T-helper 17 cell (primary cell): Measurements from ENCODE around the gene RXRA. TPM values are rescaled to one million over a fixed set of nuclear protein-coding genes. Genes with fewer than 3 reads are reported as not detected.

Experiments used
- ATAC-seq: fragments of 150-1000 bp; cut with Tn5 transposase; 2 replicates; pipeline ENCODE4 v1.10.0; 2021; ENCODE audit warnings: mild to moderate bottlenecking, moderate library complexity
- DNase-seq, 3 donors: peaks; one replicate each; pipeline versions ENCODE4 v3.0.0 to v3.0.0-alpha.2; 2020 to 2021
- H3K9me3 ChIP-seq: one replicate; pipeline ENCODE4 v1.7.0; 2013; ENCODE audit warnings: low read length, mild to moderate bottlenecking; ENCODE audit not compliant: control insufficient read depth, poor library complexity, severe bottlenecking
- H3K27ac Mint-ChIP-seq: one replicate; pipeline ENCODE4 v1.8.0; 2022; ENCODE audit warnings: mild to moderate bottlenecking, moderate library complexity, mixed read lengths
- H3K27me3 Mint-ChIP-seq: one replicate; pipeline ENCODE4 v1.8.0; 2022; ENCODE audit warnings: mixed read lengths
- H3K36me3 Mint-ChIP-seq: one replicate; pipeline ENCODE4 v1.8.0; 2022; ENCODE audit warnings: low read depth, mixed read lengths
- H3K4me1 Mint-ChIP-seq: one replicate; pipeline ENCODE4 v1.8.0; 2022; ENCODE audit warnings: mild to moderate bottlenecking, mixed read lengths
- H3K4me3 Mint-ChIP-seq: one replicate; pipeline ENCODE4 v1.8.0; 2022; ENCODE audit warnings: mild to moderate bottlenecking, moderate library complexity, mixed read lengths
- total RNA-seq, 4 donors: library from RNA in 2 of 4; stranded (reverse) in 2 of 4; gene quantifications; one replicate each; pipeline ENCODE4 v1.2.3 and lab custom pipeline; 2022 to 2026

The RXRA gene
- total RNA-seq, 2 donors from 2014 or later: 7.5 to 10.6 TPM

DNA sequence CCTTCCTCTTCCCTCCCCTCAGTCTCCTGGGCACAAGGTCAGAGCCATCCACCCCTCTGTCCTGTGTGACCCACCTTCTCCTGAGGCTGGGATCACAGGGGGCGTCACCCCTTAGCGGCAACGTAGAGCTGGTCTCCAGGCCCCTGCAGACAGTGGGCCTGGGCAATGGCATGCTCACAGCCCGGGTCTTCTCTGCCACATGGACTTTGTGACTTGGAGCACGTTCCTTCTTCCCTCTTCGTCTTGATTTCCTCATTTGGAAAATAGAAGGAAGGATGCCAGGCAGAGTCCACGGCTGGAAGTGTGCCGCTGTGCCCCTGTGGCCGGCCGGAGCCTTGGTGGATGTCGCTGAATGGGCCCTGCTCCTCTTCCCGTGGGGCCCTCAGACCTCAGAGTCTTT, 10.0 kb downstream of the RXRA start:
- H3K27me3 Mint-ChIP-seq: no peaks in the 10 kb centered on the region
- no peaks in the 10 kb centered on the region for H3K36me3 Mint-ChIP-seq
- no peaks in the 10 kb centered on the region for H3K9me3 ChIP-seq
- H3K27ac Mint-ChIP-seq: no peak overlapping the region
- H3K4me1 Mint-ChIP-seq: peaks cover 3% of the 10 kb centered on the region
- no peak for ATAC-seq
- no peak for DNase-seq
- no peak overlapping the region for H3K4me3 Mint-ChIP-seq

DNA sequence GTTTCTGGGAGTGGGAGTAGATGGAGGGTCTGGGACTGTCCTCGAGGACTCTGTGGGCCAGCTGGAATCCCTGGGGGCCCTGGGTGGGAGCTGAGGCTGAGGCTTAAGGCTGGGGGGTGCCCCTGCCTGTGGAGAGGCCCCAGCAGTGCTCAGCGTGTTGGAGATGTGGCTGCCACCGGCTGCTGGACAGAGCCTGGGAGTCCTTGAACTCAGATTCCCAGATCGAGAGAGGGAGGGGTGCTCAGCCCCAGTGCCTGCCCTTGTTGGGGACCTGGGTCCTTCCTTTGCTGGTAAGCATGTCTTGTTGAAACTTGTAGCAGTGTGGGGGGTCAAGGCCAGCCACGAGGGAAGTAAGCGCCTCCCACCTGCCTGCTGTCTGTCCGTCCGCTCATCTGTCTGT, 10.7 kb downstream of the RXRA start:
- no peak for DNase-seq
- no peaks in the 10 kb centered on the region for H3K9me3 ChIP-seq
- no peak for ATAC-seq
- peaks cover 3% of the 10 kb centered on the region for H3K4me1 Mint-ChIP-seq
- H3K36me3 Mint-ChIP-seq: no peaks in the 10 kb centered on the region
- no peak overlapping the region for H3K27ac Mint-ChIP-seq
- H3K4me3 Mint-ChIP-seq: no peak overlapping the region
- H3K27me3 Mint-ChIP-seq: no peaks in the 10 kb centered on the region

DNA sequence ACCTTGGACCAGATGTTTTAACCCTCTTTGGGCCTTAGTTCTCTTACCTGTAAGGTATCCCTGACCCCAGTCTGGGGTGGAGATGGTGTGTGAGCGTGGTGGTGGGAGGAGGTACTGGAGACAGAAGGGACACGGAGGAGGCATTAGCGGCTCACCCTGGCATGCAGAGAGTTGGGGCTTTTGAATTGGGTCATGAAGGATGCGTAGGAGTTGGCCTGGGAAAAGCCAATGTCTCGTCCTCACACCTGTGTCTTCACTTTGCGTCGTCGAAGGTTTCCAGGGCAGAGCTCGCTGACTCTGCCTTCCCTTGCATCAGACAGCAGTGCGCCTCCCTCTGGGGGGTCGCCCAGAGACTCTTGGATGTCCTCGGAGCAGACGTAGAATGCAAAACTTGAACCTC, 11.2 kb downstream of the RXRA start:
- Mint-ChIP-seq H3K4me3 (no peak overlapping the region), H3K27ac (no peak overlapping the region), H3K4me1 (peaks cover 3% of the 10 kb centered on the region), H3K27me3 (no peaks in the 10 kb centered on the region), H3K36me3 (no peaks in the 10 kb centered on the region)
- DNase-seq (no peak), ATAC-seq (no peak)
- no peaks in the 10 kb centered on the region for H3K9me3 ChIP-seq

- H3K36me3 Mint-ChIP-seq: no peaks in the 10 kb centered on the region
- DNase-seq (no peak), ATAC-seq (no peak)
- no peak overlapping the region for H3K4me3 Mint-ChIP-seq
- H3K9me3 ChIP-seq: no peaks in the 10 kb centered on the region
- no peaks in the 10 kb centered on the region for H3K27me3 Mint-ChIP-seq
- no peak overlapping the region for H3K27ac Mint-ChIP-seq
- peaks cover 10% of the 10 kb centered on the region for H3K4me1 Mint-ChIP-seq
Measured at GRCh38 chr9:134338394-134339182, 12.3 kb downstream of the RXRA start.

DNA sequence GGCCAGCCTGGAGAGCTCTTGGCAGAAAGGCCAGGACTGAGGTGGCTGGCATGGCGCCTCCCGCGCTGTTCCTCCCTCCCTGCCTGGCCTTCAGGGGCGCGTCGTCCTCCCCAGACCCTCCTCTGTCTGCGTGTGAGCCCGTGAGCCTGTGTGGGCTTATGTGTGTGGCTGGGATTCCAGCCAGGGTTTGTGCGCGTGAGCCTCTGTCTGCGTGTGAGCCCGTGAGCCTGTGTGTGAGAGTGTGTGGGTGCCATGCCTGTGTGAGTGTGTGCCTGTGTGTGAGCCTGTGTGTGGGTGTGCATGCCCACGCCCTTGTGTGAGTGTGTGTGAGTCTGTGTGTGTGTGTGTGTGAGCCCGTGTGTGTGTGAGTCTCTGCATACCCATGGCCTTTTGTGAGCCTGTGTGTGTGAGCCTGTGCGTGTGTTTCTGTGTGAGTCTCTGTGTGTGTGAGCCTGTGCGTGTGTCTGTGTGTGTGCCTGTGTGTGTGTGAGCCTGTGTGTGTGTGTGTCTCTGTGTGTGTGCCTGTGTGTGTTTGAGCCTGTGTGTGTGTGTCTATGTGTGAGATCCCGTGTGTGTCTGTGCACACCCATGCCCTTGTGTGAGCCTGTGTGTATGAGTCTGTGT, 13.0 kb downstream of the RXRA start:
- H3K4me1 Mint-ChIP-seq: peaks cover 17% of the 10 kb centered on the region
- H3K27ac Mint-ChIP-seq: no peak overlapping the region
- DNase-seq (no peak), ATAC-seq (no peak)
- no peaks in the 10 kb centered on the region for H3K36me3 Mint-ChIP-seq
- H3K4me3 Mint-ChIP-seq: no peak overlapping the region
- H3K27me3 Mint-ChIP-seq: no peaks in the 10 kb centered on the region
- H3K9me3 ChIP-seq: no peaks in the 10 kb centered on the region

GRCh38 chr9:134340475-134341160, 14.4 kb downstream of the RXRA start:
- DNase-seq (no peak), ATAC-seq (no peak)
- peaks cover 17% of the 10 kb centered on the region for H3K4me1 Mint-ChIP-seq
- H3K27ac Mint-ChIP-seq: no peak overlapping the region
- no peaks in the 10 kb centered on the region for H3K9me3 ChIP-seq
- H3K27me3 Mint-ChIP-seq: no peaks in the 10 kb centered on the region
- H3K36me3 Mint-ChIP-seq: no peaks in the 10 kb centered on the region
- no peak overlapping the region for H3K4me3 Mint-ChIP-seq

- Mint-ChIP-seq H3K36me3 (no peaks in the 10 kb centered on the region), H3K27me3 (no peaks in the 10 kb centered on the region), H3K4me1 (peaks cover 18% of the 10 kb centered on the region), H3K4me3 (no peak overlapping the region), H3K27ac (no peak overlapping the region)
- DNase-seq (no peak), ATAC-seq (no peak)
- no peaks in the 10 kb centered on the region for H3K9me3 ChIP-seq
Measured at GRCh38 chr9:134341306-134341705, 15.1 kb downstream of the RXRA start.

DNA sequence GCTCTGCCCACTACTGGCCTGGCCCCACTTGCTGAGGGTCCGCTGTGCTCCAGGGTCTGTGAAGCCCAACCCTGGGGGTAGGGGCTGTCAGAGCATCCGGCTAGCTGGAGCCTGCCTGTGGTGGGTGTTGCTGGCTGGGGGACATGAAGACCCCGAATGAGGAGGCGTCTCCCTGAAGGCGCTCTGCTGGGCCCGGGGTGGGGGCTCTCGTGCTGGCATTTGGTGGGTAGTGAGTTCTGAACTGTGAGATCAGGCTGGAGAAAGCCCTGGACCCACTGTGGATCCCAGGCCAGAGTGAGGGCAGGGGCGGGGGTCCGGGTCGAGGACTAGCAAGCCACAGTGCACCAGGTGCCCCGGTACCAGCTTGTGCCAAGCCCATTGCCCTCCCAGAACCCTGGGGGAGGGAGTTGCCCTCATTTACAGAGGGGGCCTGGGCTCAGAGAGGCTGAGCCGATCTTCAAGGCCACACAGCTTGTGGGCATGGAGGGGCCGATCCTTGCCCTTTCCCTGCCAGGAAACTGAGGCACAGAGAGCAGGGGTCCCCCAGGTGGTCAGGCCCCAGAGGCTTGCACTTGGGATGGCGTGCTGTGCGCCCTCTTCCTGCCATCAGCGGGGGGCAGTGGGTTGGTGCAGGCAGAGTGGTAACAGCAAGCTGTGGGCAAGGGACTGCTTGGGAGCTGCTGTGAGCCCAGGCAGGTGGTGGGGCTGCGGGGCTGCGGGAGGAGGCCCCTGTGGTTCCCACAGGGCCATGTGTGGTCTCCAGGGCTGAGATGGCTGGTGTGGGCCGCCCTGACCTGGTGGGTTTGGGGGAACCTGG, 15.9 kb downstream of the RXRA start:
- ATAC-seq: no peak

GRCh38 chr9:134342746-134343115, 16.5 kb downstream of the RXRA start:
- H3K36me3 Mint-ChIP-seq: no peaks in the 10 kb centered on the region
- H3K27me3 Mint-ChIP-seq: no peaks in the 10 kb centered on the region
- no peak overlapping the region for H3K4me3 Mint-ChIP-seq
- H3K27ac Mint-ChIP-seq: no peak overlapping the region
- no peaks in the 10 kb centered on the region for H3K9me3 ChIP-seq
- DNase-seq (no peak), ATAC-seq (no peak)
- peaks cover 21% of the 10 kb centered on the region for H3K4me1 Mint-ChIP-seq

More for the DNA sequence above, 15.9 kb downstream of the RXRA start:
- Mint-ChIP-seq H3K4me3 (no peak overlapping the region), H3K36me3 (no peaks in the 10 kb centered on the region), H3K27me3 (no peaks in the 10 kb centered on the region), H3K27ac (no peak overlapping the region), H3K4me1 (peaks cover 21% of the 10 kb centered on the region)
- H3K9me3 ChIP-seq: no peaks in the 10 kb centered on the region
- DNase-seq: no peak

GRCh38 chr9:134343637-134344036, 17.4 kb downstream of the RXRA start:
- Mint-ChIP-seq H3K27me3 (no peaks in the 10 kb centered on the region), H3K4me3 (no peak overlapping the region), H3K27ac (peak overlapping the region; percentile 53), H3K36me3 (no peaks in the 10 kb centered on the region), H3K4me1 (peaks cover 23% of the 10 kb centered on the region)
- ATAC-seq: no peak
- no peaks in the 10 kb centered on the region for H3K9me3 ChIP-seq
- DNase-seq: no peak

DNA sequence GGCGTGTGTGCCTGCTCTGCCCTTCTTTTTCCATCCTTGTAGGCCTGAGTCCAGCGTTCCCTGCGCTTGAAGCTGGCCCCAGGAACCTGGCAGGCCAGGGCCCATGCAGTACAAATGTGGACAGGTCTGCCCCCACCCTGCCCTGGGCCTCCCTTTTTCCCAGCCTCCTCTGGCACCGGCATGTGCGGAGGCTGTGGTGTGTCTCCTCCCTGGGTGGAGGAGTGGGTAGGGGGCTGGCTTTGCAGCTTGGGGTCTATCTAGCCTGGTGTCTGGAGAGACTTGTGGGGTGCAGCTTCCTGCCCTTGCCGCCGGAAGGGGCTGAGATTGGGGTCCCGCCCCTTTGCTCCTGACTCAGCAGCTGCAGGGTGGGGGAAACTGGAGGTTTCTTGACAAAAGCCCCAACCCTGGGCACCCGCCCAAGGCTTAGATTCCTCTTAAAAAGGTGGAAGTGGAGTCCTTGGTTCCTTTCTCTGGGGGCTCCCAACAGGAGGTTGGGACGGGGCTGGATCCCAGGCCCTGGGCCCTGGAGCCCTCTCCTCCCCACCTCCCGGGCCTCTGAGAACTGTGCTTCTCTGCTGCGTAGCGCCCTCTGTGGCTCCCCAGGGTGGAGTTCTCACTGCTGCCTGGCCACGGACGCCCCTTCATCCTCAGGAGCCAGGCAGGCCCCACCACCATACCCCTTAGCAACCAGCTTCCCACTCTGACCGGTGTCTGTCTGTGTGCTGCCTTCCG, 18.0 kb downstream of the RXRA start:
- H3K27me3 Mint-ChIP-seq: no peaks in the 10 kb centered on the region
- H3K9me3 ChIP-seq: no peaks in the 10 kb centered on the region
- ATAC-seq: peak; percentile 30
- DNase-seq: no peak
- H3K27ac Mint-ChIP-seq: no peak overlapping the region
- peak overlapping the region; percentile 1 for H3K4me3 Mint-ChIP-seq
- H3K4me1 Mint-ChIP-seq: peaks cover 23% of the 10 kb centered on the region
- no peaks in the 10 kb centered on the region for H3K36me3 Mint-ChIP-seq

GRCh38 chr9:134344800-134345310, 18.6 kb downstream of the RXRA start:
- Mint-ChIP-seq H3K4me3 (no peak overlapping the region), H3K27ac (no peak overlapping the region)

More at GRCh38 chr9:134344800-134345310, 18.6 kb downstream of the RXRA start:
- ATAC-seq (no peak), DNase-seq (no peak)
- Mint-ChIP-seq H3K27me3 (no peaks in the 10 kb centered on the region), H3K4me1 (peaks cover 23% of the 10 kb centered on the region), H3K36me3 (no peaks in the 10 kb centered on the region)
- no peaks in the 10 kb centered on the region for H3K9me3 ChIP-seq
